ENCODE results near the gene TAF4B.

- TF ChIP-seq RAD21 (CRISPR knock-in tag; conservative IDR thresholded peaks at IDR 0.05 in 1 of 2, IDR thresholded peaks at IDR 0.05 in 1 of 2) (no peak), JUNB (CRISPR knock-in tag; conservative IDR thresholded peaks at IDR 0.05) (no peak), SP1 (CRISPR knock-in tag; IDR thresholded peaks at IDR 0.05) (no peak), RNF2 (IDR thresholded peaks at IDR 0.05) (no peak), BRF1 (IDR thresholded peaks at IDR 0.05; ENCODE audit: borderline replicate concordance, extremely low read depth, insufficient read length) (no peak), ARHGAP35 (IDR thresholded peaks at IDR 0.05; ENCODE audit: partially characterized antibody) (no peak)
- TF ChIP-seq, protein P1, sequence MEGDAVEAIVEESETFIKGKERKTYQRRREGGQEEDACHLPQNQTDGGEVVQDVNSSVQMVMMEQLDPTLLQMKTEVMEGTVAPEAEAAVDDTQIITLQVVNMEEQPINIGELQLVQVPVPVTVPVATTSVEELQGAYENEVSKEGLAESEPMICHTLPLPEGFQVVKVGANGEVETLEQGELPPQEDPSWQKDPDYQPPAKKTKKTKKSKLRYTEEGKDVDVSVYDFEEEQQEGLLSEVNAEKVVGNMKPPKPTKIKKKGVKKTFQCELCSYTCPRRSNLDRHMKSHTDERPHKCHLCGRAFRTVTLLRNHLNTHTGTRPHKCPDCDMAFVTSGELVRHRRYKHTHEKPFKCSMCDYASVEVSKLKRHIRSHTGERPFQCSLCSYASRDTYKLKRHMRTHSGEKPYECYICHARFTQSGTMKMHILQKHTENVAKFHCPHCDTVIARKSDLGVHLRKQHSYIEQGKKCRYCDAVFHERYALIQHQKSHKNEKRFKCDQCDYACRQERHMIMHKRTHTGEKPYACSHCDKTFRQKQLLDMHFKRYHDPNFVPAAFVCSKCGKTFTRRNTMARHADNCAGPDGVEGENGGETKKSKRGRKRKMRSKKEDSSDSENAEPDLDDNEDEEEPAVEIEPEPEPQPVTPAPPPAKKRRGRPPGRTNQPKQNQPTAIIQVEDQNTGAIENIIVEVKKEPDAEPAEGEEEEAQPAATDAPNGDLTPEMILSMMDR (IDR thresholded peaks at IDR 0.05 in 2 of 3, conservative IDR thresholded peaks at IDR 0.05 in 1 of 3; ENCODE audit: insufficient read depth in 2 of 3, low read depth in 1 of 3, low read length in 3 of 3): no peak
- TF ChIP-seq, protein P2, sequence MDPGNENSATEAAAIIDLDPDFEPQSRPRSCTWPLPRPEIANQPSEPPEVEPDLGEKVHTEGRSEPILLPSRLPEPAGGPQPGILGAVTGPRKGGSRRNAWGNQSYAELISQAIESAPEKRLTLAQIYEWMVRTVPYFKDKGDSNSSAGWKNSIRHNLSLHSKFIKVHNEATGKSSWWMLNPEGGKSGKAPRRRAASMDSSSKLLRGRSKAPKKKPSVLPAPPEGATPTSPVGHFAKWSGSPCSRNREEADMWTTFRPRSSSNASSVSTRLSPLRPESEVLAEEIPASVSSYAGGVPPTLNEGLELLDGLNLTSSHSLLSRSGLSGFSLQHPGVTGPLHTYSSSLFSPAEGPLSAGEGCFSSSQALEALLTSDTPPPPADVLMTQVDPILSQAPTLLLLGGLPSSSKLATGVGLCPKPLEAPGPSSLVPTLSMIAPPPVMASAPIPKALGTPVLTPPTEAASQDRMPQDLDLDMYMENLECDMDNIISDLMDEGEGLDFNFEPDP (CRISPR knock-in tag; IDR thresholded peaks at IDR 0.05): no peak
These were observed 61.4 kb downstream of the TAF4B start for GRCh38 chr18:26287644-26288043.
